HG03095 (cell line): ENCODE measurements around the gene INMT.
"Not testable (repeated sequence)": the region's sequence is repeated elsewhere in the genome, so short reads cannot be mapped to it uniquely, and the experiment has no call there.

Experiments
- ATAC-seq: cut with Tn5 transposase; IDR thresholded peaks from one replicate; pipeline ENCODE4 v1.9.1; 2021; ENCODE audit warnings: moderate library complexity; ENCODE audit not compliant: unreplicated experiment

INMT gene

DNA sequence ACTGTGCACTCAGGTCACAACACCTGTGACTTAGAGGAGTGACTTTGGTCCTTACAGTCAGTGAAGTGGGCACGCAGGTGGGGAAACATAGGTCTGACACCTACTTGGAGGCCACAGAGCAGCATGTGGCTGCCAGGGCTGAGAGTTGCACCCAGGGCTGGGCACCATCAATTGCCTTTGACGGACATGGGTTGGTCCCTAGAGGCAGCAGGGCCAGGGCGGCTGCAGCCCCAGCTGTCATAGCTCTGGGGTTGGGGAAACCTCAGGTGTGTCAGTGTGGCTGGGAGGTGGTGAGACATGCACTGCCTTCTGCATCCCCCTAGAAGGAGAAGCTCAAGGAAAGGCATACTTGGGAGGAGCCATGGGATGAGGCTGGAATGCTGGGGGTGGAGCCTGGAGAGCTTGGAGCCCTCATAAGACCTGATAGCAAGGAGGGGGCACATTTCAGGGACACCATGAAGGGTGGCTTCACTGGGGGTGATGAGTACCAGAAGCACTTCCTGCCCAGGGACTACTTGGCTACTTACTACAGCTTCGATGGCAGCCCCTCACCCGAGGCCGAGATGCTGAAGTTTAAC is at the start of gene INMT:
TSS of gene INMT (plus strand) at position 440 of the 578 bp plus-strand sequence. CDS start at position 456, 16 bp downstream.
- no peak for ATAC-seq

- ATAC-seq, result no peak
These were observed 49.7 kb upstream of the INMT start for GRCh38 chr7:30702200-30702599.

DNA sequence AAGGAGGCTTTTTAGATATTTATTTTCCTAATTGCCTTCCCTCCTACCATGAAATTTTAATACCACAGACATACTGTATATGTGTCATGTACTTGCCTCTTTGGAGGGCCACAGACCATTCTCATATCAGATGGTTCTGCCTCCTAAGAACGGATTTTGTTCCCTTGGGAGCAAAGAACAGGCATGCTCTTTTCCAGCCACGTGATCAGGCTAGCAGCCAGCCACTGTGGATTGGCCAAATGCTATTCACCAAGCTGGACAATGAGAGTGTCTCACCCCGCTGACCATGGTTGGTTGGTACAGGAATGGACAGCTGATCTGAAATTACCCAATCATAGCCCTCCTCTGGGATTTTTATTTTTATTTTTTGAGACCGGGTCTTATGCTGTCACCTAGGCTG is 48.2 kb upstream of the INMT start:
- no peak for ATAC-seq

DNA sequence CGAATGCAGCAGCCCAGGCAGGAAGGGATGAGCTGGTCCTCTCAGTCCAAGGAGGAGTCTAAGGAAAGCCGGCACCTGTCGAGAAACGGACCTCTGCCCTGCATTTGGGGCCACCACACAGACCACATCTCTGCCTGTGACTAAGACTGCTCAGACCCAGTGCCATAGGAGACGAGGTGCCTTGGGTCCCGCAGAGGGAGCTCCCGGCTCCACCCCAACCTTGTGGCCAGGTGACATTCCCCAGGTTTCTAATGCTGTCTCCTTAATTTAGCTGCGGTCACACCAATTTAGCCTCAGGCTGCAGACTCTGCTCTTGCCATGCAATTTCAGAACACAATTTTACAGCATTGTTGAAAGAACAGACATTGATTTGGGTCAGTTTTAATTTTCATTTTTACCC is 46.9 kb upstream of the INMT start:
- ATAC-seq, result no peak

- no peak for ATAC-seq
These were observed 46.3 kb upstream of the INMT start for GRCh38 chr7:30705596-30705995.

DNA sequence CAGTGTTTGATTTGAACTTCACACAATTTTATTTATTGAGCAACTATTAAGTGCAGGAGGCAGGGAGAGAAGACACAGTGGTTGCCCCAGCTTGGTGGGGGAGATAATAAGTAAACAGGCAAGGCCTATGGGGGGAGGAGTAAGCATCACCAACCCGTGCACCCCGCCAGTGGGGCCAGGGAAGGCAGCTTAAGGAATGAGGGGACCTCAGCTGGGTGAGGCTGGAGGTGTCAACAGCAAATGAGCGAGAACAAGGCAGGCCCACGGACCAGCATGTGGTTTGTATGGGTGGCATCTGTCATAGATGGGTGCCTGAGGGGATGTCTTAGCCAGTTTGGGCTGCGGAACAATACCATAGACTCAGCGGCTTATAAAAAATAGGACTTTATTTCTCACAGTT is 45.6 kb upstream of the INMT start:
- ATAC-seq, result no peak

- no peak for ATAC-seq
These were observed 45.0 kb upstream of the INMT start for GRCh38 chr7:30706908-30707307.

GRCh38 chr7:30707391-30708357 is 44.3 kb upstream of the INMT start:
- ATAC-seq, result no peak

- no peak for ATAC-seq
These were observed 43.5 kb upstream of the INMT start for GRCh38 chr7:30708412-30708811.

GRCh38 chr7:30708983-30709382 is 43.0 kb upstream of the INMT start:
- ATAC-seq, result no peak

- no peak for ATAC-seq
These were observed 42.4 kb upstream of the INMT start for GRCh38 chr7:30709549-30709948.

- no peak for ATAC-seq
These were observed 41.3 kb upstream of the INMT start for GRCh38 chr7:30710669-30711068.

- no peak for ATAC-seq
These were observed 38.5 kb upstream of the INMT start for GRCh38 chr7:30713392-30713791.

- no peak for ATAC-seq
These were observed 37.8 kb upstream of the INMT start for GRCh38 chr7:30714129-30714528.

DNA sequence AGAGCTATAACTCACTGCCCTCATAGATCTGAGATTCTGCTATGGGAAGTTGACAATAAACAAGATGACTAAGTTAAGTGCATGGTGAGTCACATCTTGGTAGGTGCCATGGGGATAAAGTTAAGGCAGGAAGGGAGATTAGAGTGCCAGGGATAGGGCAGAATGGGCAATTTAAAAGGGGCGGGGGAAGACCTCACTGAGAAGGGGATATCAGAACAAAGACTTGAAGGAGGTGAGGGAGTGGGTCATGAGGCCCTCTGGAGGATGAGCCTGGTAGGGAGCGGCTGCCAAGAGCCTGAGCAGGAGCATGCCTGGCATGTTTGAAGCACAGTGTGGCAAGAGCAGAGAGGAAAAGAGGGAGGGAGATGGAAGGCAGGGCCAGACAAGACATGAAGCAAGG is 34.8 kb upstream of the INMT start:
- no peak for ATAC-seq

DNA sequence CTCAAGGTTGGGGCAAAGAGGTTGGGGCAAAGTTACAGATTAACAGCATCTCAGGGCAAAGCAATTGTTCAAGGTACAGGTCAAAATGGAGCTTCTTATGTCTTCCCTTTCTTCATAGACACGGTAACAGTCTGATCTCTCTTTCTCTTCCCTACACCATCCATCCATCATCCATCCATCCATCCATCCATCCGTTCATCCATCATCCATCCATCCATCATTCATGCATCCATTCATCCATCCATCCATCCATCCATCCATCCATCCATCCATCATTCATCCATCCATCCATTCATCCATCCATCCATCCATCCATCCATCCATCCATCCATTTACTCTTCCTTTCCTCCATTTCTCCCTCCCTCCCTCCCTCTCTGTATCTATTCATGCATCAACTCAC is 32.5 kb upstream of the INMT start:
- not testable (repeated sequence) for ATAC-seq

DNA sequence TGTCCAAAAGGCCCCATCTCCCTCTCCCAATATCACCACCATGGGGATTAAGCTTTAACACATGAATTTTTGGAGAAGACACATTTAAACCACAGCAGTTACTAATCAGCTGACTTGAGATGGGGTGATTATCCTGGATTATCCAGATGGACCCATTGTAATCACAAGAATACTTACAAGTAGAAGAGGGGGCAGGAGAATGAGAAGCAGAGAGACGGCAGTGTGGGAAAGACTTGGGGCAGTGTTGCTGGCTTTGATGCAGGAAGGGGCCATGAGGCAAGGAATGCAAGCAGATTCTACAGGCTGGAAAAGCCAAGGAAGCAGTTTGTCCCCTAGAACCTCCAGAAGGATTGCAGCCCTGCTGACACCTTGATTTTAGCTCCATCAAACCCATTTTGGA is 30.7 kb upstream of the INMT start:
- no peak for ATAC-seq

GRCh38 chr7:30722187-30722586 is 29.7 kb upstream of the INMT start:
- no peak for ATAC-seq

DNA sequence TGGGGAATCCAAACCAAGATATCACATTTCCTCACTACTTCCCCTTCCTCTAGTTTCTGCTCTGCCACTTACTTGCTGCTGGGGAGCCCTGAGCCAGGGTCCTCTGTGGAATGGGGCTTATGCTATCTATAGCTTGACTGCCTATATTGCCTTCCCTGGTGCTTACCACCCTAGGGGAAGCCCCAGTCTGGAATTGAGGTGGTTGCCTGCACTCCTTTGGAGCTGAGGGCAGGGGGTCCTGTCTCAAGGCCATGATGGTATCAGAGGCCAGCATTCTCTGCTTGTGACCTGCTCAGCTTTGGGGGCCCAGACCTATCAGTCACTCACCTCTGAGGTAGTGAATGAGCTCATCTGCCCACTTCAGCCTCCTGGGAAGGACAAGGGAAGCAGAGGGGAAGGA is 29.3 kb upstream of the INMT start:
- ATAC-seq, result no peak

DNA sequence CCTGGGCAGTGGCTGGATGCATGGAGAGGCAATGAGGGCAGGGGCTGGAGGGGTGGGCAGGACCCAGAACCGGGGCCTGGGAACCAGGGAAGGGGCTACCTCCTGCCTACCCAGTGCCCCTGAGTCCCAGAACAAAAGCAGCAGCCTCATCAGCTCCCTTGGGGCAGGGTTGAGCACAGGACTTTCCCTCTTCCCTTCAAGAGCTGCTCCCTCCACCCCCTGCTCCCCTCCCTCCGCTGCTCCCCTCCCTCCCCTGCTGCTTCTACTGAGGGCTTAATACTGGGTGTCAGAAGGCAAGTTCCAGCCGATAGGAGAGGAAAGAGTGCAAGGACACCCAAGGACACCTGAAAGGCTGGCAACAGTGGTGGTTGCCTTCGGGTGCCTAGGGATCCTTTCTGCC is 28.2 kb upstream of the INMT start:
- ATAC-seq, result no peak

GRCh38 chr7:30726296-30727006 is 25.5 kb upstream of the INMT start:
- no peak for ATAC-seq
